ENCODE data around the gene MORN4.
"Not testable (repeated sequence)": the region's sequence is repeated elsewhere in the genome, so short reads cannot be mapped to it uniquely, and the experiment has no call there.

The MORN4 gene

DNA sequence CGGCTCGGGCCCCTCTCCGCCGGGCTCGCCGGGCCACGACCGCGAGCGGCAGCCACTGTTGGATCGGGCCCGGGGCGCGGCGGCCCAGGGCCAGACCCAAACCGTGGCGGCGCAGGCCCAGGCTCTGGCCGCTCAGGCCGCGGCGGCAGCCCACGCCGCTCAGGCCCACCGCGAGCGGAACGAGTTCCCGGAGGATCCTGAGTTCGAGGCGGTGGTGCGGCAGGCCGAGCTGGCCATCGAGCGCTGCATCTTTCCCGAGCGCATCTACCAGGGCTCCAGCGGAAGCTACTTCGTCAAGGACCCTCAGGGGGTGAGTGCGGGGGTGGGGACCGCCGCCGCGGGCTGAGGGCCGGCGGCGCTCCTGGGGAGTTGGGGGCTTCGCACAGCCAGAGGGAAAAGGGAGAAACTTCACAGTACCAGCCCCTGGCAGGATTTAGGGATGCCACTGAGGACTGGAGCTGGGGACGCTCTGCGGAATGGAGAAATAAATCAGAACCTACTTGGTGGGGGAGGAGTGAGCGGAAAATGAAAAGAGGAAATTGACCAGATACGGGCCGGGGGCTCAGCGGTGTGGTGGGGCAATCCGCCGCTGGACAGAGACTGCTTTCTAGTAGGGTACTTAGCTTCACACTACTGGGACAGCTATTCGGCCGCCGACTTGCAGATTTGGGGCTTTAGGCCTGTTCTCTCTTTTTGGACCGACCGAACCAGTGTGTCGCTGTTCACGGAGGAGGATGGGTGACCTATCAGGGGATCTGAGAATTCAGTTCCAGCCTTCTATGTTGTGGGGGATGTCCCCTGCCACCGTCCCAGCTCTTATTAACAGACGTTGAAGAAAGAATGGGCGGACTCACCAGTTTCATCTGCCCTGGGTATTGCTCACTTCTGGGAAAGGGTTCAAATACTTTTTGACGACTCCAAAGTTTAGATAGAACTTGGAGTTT is 7.8 kb upstream of the MORN4 start:
- DNase-seq (ENCODE audit: low read depth) = peak; percentile 60

GRCh38 chr10:97640174-97640867 is 7.0 kb upstream of the MORN4 start, which contains the start of gene PI4K2A:
TSS of gene PI4K2A (plus strand) at chr10:97640671. CDS start at chr10:97640743, 72 bp downstream.
- peak; percentile 100 for DNase-seq (ENCODE audit: low read depth)

DNA sequence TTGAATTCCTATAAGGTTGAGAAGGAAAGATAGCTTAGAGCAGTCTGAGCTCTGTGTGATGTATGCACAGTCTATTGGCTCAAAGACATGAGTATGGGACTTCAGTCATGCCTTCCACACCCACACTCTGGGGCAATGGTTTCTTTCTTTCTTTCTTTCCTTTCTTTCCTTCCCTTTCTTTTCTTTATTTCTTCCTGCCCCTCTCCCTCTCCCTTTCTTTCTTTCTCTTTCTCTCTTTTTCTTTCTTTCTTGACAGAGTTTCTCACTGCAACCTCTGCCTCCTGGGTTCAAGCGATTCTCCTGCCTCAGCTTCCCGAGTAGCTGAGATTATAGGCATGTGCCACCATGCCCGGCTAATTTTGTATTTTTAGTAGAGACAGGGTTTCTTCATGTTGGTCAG is 5.8 kb upstream of the MORN4 start:
- DNase-seq (ENCODE audit: low read depth) = not testable (repeated sequence)

- no peak for DNase-seq (ENCODE audit: low read depth)
Measured at GRCh38 chr10:97635577-97635976, 2.3 kb upstream of the MORN4 start.

DNA sequence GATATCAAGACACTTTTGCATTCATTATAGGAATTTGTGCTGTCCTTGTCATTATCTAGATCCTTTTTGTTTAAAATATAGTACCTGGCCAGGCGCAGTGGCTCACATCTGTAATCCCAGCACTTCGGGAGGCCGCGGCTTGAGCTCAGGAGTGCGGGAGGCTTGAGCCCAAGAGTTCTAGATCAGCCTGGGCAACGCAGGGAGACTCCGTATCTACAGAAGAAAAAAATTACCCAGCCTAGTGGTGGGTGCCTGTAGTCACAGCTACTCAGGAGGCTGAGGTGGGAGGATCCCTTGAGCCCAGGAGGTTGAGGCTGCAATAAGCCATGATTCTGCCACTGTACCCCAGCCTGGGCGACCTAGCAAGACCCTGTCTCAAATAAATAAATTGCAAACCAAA is 621 bp upstream of the MORN4 start:
- no peak for DNase-seq (ENCODE audit: low read depth)

DNA sequence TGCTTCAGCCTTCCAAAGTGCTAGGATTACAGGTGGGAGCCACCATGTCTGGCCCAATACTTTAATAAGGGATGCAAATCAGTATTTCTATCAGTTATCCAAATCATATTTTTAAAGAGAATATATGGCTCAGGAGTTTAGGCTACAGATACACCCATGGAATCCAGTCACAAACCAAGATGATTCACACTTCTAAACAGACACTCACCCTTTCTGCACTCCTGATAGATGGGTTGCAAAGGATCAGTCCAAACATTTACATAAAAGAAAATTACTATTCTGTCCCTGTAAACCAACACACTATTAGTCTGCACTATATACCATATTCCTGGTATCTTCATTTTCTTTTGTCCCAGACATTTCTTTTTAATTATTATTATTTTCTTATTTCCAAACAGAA is 2.2 kb downstream of the MORN4 start:
- peak; percentile 16 for DNase-seq (ENCODE audit: low read depth)

DNA sequence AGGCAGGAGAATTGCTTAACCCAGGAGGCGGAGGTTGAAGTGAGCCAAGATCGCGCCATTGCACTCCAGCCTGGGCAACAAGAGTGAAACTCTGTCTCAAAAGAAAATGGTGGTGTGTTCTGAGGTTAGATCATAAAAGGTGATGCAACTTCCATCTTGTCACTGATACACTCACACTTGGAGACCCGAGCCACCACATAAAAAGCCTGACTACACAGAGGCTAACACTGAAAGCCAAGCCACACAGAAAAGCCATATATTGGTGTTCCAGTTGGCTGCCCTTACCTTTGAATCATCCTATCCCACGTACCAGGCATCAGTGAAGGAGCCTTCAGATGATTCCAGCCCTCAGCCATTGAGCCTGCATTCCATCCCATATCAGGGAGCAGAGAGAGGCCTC is 4.0 kb downstream of the MORN4 start:
- DNase-seq (ENCODE audit: low read depth) = no peak

- no peak for DNase-seq (ENCODE audit: low read depth)
Measured at GRCh38 chr10:97628228-97628627, 5.1 kb downstream of the MORN4 start.

- DNase-seq (ENCODE audit: low read depth) = no peak
Measured at GRCh38 chr10:97627731-97628130, 5.6 kb downstream of the MORN4 start.

DNA sequence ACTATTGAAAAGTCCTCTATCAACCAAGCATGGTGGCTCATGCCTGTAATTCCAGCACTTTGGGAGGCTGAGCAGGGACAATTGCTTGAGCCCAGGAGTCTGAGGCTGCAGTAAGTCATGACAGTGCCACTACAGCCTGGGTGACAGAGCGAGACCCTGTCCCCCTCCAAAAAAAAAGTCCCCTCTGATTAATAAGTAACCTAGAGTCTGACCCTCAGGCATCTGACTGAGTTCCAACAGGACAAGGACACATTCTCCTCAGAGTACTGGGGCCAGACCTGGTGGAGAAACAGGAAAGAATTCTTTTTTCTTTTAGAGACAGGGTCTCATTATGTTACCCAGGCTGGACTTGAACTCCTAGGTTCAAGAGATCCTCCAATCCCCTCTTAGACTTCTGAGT is 10.0 kb downstream of the MORN4 start:
- no peak for DNase-seq (ENCODE audit: low read depth)

DNA sequence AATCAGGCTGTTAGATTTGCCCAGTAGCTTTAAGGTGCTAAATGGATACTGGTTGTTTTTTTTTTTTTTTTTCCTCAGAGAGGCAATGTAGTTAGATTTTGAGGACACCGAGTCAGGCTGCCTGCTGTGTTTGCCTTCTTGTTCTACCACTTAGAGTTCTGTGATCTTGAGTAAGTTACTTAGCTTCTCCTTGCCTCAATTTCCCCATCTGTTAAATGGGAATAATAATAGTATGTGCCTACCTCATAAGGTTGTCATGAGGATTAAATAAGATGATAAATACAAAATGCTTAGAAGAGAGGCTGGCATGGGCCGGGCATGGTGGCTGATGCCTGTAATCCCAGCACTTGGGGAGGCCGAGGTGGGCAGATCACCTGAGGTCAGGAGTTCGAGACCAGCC is 14.6 kb downstream of the MORN4 start:
- no peak for DNase-seq (ENCODE audit: low read depth)

GRCh38 chr10:97618285-97618684 is 15.0 kb downstream of the MORN4 start:
- DNase-seq (ENCODE audit: low read depth) = no peak

DNA sequence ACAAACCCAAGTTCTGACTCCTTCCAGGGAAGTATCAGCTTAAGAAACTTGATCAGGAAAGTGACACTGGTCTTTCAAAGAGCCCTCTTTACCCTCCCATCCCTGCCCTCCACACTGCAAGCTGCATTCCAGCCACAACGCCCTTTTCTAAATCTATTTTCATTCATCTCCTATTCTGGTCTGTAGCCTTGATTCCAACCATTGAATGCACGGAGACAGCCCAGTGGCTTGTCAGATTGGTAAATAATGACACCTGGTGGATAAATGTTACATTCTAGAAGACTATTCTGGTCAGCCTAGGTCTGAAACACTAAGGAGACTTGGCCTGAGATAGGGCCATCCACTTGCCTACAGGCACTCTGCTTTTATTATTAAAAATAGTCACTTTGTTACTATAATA is 20.9 kb downstream of the MORN4 start:
- DNase-seq (ENCODE audit: low read depth) = peak; percentile 67

GRCh38 chr10:97611473-97611872 is 21.8 kb downstream of the MORN4 start:
- no peak for DNase-seq (ENCODE audit: low read depth)

GRCh38 chr10:97608991-97609561 is 24.2 kb downstream of the MORN4 start:
- DNase-seq (ENCODE audit: low read depth) = no peak

DNA sequence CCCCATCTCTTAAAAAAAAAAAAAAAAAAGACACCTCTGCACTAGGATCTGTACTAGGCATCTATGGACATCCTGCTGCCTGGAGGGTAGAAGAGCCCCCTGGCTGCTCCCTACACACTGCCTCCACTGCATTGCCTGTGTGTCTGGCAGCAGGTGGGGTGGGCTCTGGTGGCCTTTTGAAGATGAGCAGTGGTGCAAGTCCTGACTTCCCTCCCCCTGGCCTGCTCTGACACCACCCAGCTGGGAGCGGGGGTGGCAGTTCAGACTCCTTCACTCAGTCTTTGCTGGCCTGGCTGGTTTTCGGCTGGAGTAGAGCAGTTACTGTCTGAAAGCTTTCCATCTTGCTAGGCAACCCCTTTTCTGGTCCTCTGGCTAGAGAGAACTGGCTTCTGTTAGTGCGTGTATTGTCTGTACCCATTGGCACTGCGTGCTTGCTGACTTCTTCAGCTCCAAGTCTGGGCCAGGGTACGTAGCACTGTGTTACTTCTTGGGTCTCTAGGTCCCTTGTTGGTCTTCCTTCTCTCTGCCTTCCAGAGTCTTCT is 26.1 kb downstream of the MORN4 start:
- no peak for DNase-seq (ENCODE audit: low read depth)

- DNase-seq (ENCODE audit: low read depth) = no peak
Measured at GRCh38 chr10:97601268-97602215, 31.8 kb downstream of the MORN4 start.

- DNase-seq (ENCODE audit: low read depth) = no peak
Measured at GRCh38 chr10:97600616-97601015, 32.7 kb downstream of the MORN4 start.

DNA sequence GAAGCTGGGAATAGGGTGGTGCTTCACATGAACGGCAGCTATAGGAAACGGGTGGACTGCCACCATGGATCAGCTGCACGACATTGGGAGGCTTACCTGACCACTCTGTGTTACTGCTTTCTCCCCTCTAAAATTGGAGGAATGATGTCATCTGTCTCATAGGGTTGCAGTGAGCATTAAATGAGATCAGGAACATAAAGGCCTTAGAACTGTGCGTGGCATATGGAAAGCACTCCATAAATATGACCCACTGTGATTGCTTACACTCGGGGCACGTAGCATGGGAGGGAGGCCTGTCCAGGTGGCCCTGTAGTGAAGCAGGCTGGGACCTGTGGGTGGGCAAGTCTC is 34.1 kb downstream of the MORN4 start:
- DNase-seq (ENCODE audit: low read depth) = no peak

- no peak for DNase-seq (ENCODE audit: low read depth)
Measured at GRCh38 chr10:97598407-97599271, 34.7 kb downstream of the MORN4 start.

DNA sequence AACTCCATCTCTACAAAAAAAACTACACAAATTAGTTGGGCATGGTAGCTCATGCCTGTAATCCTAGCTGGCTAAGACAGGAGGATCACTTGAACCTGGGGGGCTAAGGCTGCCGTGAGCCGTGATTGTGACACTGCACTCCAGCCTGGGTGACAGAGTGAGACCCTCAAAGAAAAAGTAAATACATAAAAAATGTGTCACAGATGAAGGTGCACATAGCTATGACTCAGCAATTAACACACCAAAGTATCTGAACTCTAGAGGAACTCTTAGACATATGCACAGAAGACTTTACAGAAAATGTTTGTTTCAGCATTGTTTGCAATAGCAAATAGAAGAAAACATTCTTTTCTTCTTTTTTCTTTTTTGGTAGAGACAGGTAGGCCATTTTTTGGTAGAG is 35.5 kb downstream of the MORN4 start:
- no peak for DNase-seq (ENCODE audit: low read depth)

All from iris pigment epithelial cell (primary cell).